ENCODE results near the gene PPFIA1.

PPFIA1 gene

DNA sequence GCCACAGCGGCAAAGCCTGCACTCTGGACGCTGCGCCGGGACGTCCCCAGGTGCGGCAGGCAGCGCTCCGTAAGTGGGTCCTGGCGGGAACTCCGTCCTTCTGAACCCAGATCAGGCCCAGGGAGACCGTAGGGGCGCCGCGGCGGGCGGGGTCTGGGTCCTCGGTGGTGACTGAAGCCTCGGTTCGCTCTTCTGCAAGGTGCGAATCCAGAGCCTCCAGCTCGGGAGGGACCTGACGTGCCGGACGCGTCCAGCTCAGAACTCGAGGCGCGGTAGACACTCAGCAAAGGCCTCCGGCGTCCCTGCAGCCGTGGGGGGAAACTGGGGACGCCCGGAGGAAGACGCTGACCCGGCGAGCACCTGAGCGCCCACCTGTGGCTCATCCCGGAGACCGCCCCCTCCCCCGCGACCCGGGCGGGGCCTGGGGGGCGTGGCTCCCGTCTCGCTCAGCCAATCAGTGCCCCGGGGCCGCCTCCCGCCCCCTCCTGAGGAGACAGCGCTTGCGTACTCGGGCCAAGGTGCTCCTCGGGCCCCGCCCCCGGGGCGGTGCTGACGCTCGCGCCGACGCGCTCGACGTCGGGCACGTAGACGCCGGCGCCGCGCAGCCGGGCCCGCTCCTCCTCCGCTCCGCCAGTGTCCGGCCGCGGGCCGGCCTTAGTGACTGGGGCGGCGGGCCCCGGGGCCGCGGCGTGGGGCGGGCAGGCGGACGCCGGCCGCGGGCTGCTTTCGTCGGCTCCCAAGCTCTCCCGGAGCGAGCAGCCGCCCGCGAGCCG lies at the start of gene PPFIA1:
TSS of gene PPFIA1 (plus strand) at position 587 of the 773 bp plus-strand sequence. CDS start 1,483 bp downstream, outside the sequence.
- TF ChIP-seq, protein P1, sequence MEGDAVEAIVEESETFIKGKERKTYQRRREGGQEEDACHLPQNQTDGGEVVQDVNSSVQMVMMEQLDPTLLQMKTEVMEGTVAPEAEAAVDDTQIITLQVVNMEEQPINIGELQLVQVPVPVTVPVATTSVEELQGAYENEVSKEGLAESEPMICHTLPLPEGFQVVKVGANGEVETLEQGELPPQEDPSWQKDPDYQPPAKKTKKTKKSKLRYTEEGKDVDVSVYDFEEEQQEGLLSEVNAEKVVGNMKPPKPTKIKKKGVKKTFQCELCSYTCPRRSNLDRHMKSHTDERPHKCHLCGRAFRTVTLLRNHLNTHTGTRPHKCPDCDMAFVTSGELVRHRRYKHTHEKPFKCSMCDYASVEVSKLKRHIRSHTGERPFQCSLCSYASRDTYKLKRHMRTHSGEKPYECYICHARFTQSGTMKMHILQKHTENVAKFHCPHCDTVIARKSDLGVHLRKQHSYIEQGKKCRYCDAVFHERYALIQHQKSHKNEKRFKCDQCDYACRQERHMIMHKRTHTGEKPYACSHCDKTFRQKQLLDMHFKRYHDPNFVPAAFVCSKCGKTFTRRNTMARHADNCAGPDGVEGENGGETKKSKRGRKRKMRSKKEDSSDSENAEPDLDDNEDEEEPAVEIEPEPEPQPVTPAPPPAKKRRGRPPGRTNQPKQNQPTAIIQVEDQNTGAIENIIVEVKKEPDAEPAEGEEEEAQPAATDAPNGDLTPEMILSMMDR (IDR thresholded peaks at IDR 0.05; ENCODE audit: insufficient read depth, low read length, poor library complexity, severe bottlenecking), result no peak
- TF ChIP-seq EZH2phosphoT487 (conservative IDR thresholded peaks at IDR 0.05; ENCODE audit: low read length), result no peak
- H3K9ac ChIP-seq (ENCODE audit: low read length), result peak within 1 kb of the TSS; percentile 77
- H3K4me3 ChIP-seq (ENCODE audit: insufficient read depth, low read length, poor library complexity, severe bottlenecking), result peak within 1 kb of the TSS; percentile 81
- peaks cover 33% of the 10 kb centered on the region for H3K79me2 ChIP-seq (ENCODE audit: insufficient read depth, low read length)
- H3K9me2 ChIP-seq (replicated peaks; ENCODE audit: insufficient read depth, low read length), result no peaks in the 10 kb centered on the region
- peak within 1 kb of the TSS; percentile 25; the same call in 1 of the 2 replicates for H3K27ac ChIP-seq (ENCODE audit: low read depth, low read length)
- H3K27me3 ChIP-seq (ENCODE audit: low read length), result no peaks in the 10 kb centered on the region
- H4K20me1 ChIP-seq (ENCODE audit: low read depth, low read length), result no peaks in the 10 kb centered on the region
- H3K36me3 ChIP-seq (ENCODE audit: low read length), result peaks cover 12% of the 10 kb centered on the region; the same call in 1 of the 2 replicates
- no peaks in the 10 kb centered on the region for H3F3A ChIP-seq (ENCODE audit: insufficient read depth)
- H3K9me3 ChIP-seq (ENCODE audit: insufficient read depth, low read length), result no peaks in the 10 kb centered on the region
- peak within 1 kb of the TSS; percentile 81 for H2AFZ ChIP-seq (ENCODE audit: low read depth, low read length, severe bottlenecking)
- H3K4me2 ChIP-seq (ENCODE audit: low read depth, low read length, poor library complexity, severe bottlenecking), result peak within 1 kb of the TSS; percentile 66

DNA sequence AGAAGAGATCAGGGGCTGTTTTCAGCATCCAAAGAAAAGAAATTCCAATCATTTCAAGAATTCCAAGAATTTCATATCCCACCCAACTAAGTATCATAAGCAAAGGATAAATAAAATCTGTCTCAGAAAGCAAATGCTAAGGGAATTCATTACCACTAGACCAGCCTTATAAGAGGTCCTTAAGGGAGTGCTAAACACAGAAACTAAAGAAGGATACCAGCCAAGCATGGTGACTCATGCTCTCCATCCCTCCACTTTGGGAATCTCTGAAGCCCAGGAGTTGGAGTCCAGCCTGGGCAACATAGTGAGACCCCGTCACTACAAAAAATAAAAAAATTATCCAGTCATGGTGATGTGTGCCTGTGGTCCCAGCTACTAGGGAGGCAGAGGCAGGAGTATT lies 49.6 kb upstream of the PPFIA1 start:
- no peaks in the 10 kb centered on the region for H3F3A ChIP-seq (ENCODE audit: insufficient read depth)
- no peak overlapping the region for H3K4me3 ChIP-seq (ENCODE audit: insufficient read depth, low read length, poor library complexity, severe bottlenecking)
- no peak overlapping the region for H3K27ac ChIP-seq (ENCODE audit: low read depth, low read length)
- no peaks in the 10 kb centered on the region for H3K9me3 ChIP-seq (ENCODE audit: insufficient read depth, low read length)
- TF ChIP-seq EZH2phosphoT487 (conservative IDR thresholded peaks at IDR 0.05; ENCODE audit: low read length), result no peak
- TF ChIP-seq, protein P1 (IDR thresholded peaks at IDR 0.05; ENCODE audit: insufficient read depth, low read length, poor library complexity, severe bottlenecking), result no peak
- no peaks in the 10 kb centered on the region for H3K27me3 ChIP-seq (ENCODE audit: low read length)
- H3K79me2 ChIP-seq (ENCODE audit: insufficient read depth, low read length), result no peaks in the 10 kb centered on the region
- no peaks in the 10 kb centered on the region for H3K9me2 ChIP-seq (replicated peaks; ENCODE audit: insufficient read depth, low read length)
- no peaks in the 10 kb centered on the region for H3K36me3 ChIP-seq (ENCODE audit: low read length)
- no peak overlapping the region for H2AFZ ChIP-seq (ENCODE audit: low read depth, low read length, severe bottlenecking)
- no peak overlapping the region for H3K4me2 ChIP-seq (ENCODE audit: low read depth, low read length, poor library complexity, severe bottlenecking)
- H4K20me1 ChIP-seq (ENCODE audit: low read depth, low read length), result no peaks in the 10 kb centered on the region
- H3K9ac ChIP-seq (ENCODE audit: low read length), result no peak overlapping the region

DNA sequence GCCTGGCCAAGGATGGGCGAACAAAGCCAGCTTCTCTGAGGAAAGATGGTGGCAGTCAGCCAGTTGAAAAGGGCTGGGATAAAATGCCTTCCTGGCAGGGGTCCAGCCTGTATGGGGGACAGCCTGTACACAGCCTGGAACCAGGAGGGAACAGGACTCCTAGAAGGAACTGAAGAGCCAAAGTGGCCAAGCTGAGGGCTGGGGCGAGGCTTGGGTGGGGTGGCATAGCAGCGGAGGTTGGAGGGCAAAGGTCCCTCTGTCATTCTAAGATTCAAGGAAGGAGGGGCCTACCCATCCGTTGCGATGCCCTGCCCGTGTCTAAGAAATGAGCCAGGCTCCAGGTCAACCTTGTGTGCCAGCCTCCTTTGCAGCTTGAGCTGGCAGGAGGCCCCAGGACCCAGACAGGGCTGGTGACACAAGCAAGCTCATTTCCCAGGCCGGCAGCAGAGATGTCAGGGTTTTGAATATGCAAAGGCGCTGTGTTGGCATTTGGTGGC lies 44.8 kb upstream of the PPFIA1 start:
- H3K27ac ChIP-seq (ENCODE audit: low read depth, low read length), result no peak overlapping the region
- no peaks in the 10 kb centered on the region for H4K20me1 ChIP-seq (ENCODE audit: low read depth, low read length)
- TF ChIP-seq EZH2phosphoT487 (conservative IDR thresholded peaks at IDR 0.05; ENCODE audit: low read length), result no peak
- TF ChIP-seq, protein P1 (IDR thresholded peaks at IDR 0.05; ENCODE audit: insufficient read depth, low read length, poor library complexity, severe bottlenecking), result no peak
- H3K9ac ChIP-seq (ENCODE audit: low read length), result no peak overlapping the region
- no peaks in the 10 kb centered on the region for H3F3A ChIP-seq (ENCODE audit: insufficient read depth)
- no peak overlapping the region for H3K4me3 ChIP-seq (ENCODE audit: insufficient read depth, low read length, poor library complexity, severe bottlenecking)
- H2AFZ ChIP-seq (ENCODE audit: low read depth, low read length, severe bottlenecking), result no peak overlapping the region
- H3K9me2 ChIP-seq (replicated peaks; ENCODE audit: insufficient read depth, low read length), result no peaks in the 10 kb centered on the region
- H3K36me3 ChIP-seq (ENCODE audit: low read length), result no peaks in the 10 kb centered on the region
- no peaks in the 10 kb centered on the region for H3K79me2 ChIP-seq (ENCODE audit: insufficient read depth, low read length)
- H3K9me3 ChIP-seq (ENCODE audit: insufficient read depth, low read length), result no peaks in the 10 kb centered on the region
- no peak overlapping the region for H3K4me2 ChIP-seq (ENCODE audit: low read depth, low read length, poor library complexity, severe bottlenecking)
- no peaks in the 10 kb centered on the region for H3K27me3 ChIP-seq (ENCODE audit: low read length)
